Activated naive CD4-positive, alpha-beta T cell treated with anti-CD3 and anti-CD28 coated beads, Interleukin-2, amount 50 U/mL, for 24 hours (primary cell): Measurements from ENCODE around the gene NPTX1.
A peak's percentile ranks its signal among the peaks of the same experiment; 100 is the strongest.

Experiments
- H3K27ac Mint-ChIP-seq: one replicate; pipeline ENCODE4 v1.8.0; 2021; ENCODE audit warnings: mild to moderate bottlenecking, mixed read lengths
- H3K27me3 Mint-ChIP-seq: one replicate; pipeline ENCODE4 v1.8.0; 2021; ENCODE audit warnings: mixed read lengths
- H3K36me3 Mint-ChIP-seq: one replicate; pipeline ENCODE4 v1.8.0; 2021; ENCODE audit warnings: mixed read lengths
- H3K4me1 Mint-ChIP-seq: one replicate; pipeline ENCODE4 v1.8.0; 2021; ENCODE audit warnings: mixed read lengths
- H3K4me3 Mint-ChIP-seq: one replicate; pipeline ENCODE4 v1.8.0; 2021; ENCODE audit warnings: mild to moderate bottlenecking, mixed read lengths
- H3K9me3 Mint-ChIP-seq: one replicate; pipeline ENCODE4 v1.8.0; 2021; ENCODE audit warnings: mixed read lengths

Gene NPTX1

GRCh38 chr17:80492343-80493136 is 16.1 kb upstream of the NPTX1 start:
- H3K36me3 Mint-ChIP-seq = no peaks in the 10 kb centered on the region
- peaks cover 8% of the 10 kb centered on the region for H3K4me1 Mint-ChIP-seq
- H3K27ac Mint-ChIP-seq = no peak overlapping the region
- peaks cover 10% of the 10 kb centered on the region for H3K27me3 Mint-ChIP-seq
- no peak overlapping the region for H3K4me3 Mint-ChIP-seq
- no peaks in the 10 kb centered on the region for H3K9me3 Mint-ChIP-seq

GRCh38 chr17:80491478-80492342 is 15.3 kb upstream of the NPTX1 start:
- H3K4me1 Mint-ChIP-seq = no peaks in the 10 kb centered on the region
- H3K9me3 Mint-ChIP-seq = no peaks in the 10 kb centered on the region
- H3K27ac Mint-ChIP-seq = no peak overlapping the region
- H3K27me3 Mint-ChIP-seq = peaks cover 11% of the 10 kb centered on the region
- no peaks in the 10 kb centered on the region for H3K36me3 Mint-ChIP-seq
- no peak overlapping the region for H3K4me3 Mint-ChIP-seq

- Mint-ChIP-seq H3K27ac (no peak overlapping the region), H3K27me3 (peaks cover 12% of the 10 kb centered on the region), H3K36me3 (peaks cover under 1% of the 10 kb centered on the region), H3K9me3 (no peaks in the 10 kb centered on the region), H3K4me1 (no peaks in the 10 kb centered on the region), H3K4me3 (no peak overlapping the region)
Observed at GRCh38 chr17:80487511-80487910, 11.1 kb upstream of the NPTX1 start.

GRCh38 chr17:80486692-80487091 is 10.3 kb upstream of the NPTX1 start:
- Mint-ChIP-seq H3K27ac (no peak overlapping the region), H3K4me1 (no peaks in the 10 kb centered on the region), H3K36me3 (peaks cover 1% of the 10 kb centered on the region), H3K4me3 (no peak overlapping the region), H3K9me3 (no peaks in the 10 kb centered on the region), H3K27me3 (peaks cover 17% of the 10 kb centered on the region)

GRCh38 chr17:80485846-80486245 is 9.4 kb upstream of the NPTX1 start:
- Mint-ChIP-seq H3K27me3 (peaks cover 20% of the 10 kb centered on the region), H3K27ac (no peak overlapping the region), H3K36me3 (peaks cover 1% of the 10 kb centered on the region)

GRCh38 chr17:80482555-80483308 is 6.3 kb upstream of the NPTX1 start:
- H3K27ac Mint-ChIP-seq = no peak overlapping the region
- H3K9me3 Mint-ChIP-seq = no peaks in the 10 kb centered on the region
- H3K4me3 Mint-ChIP-seq = no peak overlapping the region
- peaks cover 30% of the 10 kb centered on the region for H3K27me3 Mint-ChIP-seq
- H3K4me1 Mint-ChIP-seq = peaks cover 7% of the 10 kb centered on the region
- peaks cover 1% of the 10 kb centered on the region for H3K36me3 Mint-ChIP-seq

More at GRCh38 chr17:80485846-80486245, 9.4 kb upstream of the NPTX1 start:
- Mint-ChIP-seq H3K4me3 (no peak overlapping the region), H3K4me1 (no peaks in the 10 kb centered on the region), H3K9me3 (no peaks in the 10 kb centered on the region)

- H3K27ac Mint-ChIP-seq = no peak overlapping the region
- H3K4me1 Mint-ChIP-seq = peaks cover 7% of the 10 kb centered on the region
- peaks cover 1% of the 10 kb centered on the region for H3K36me3 Mint-ChIP-seq
- no peaks in the 10 kb centered on the region for H3K9me3 Mint-ChIP-seq
- H3K27me3 Mint-ChIP-seq = peaks cover 28% of the 10 kb centered on the region
- H3K4me3 Mint-ChIP-seq = no peak overlapping the region
Observed at GRCh38 chr17:80482058-80482318, 5.6 kb upstream of the NPTX1 start.

- Mint-ChIP-seq H3K36me3 (peaks cover 1% of the 10 kb centered on the region), H3K9me3 (no peaks in the 10 kb centered on the region), H3K27me3 (peaks cover 28% of the 10 kb centered on the region), H3K4me1 (peaks cover 7% of the 10 kb centered on the region), H3K27ac (no peak overlapping the region), H3K4me3 (no peak overlapping the region)
Observed at GRCh38 chr17:80481284-80482057, 5.1 kb upstream of the NPTX1 start.

GRCh38 chr17:80480248-80480647 is 3.8 kb upstream of the NPTX1 start:
- no peak overlapping the region for H3K4me3 Mint-ChIP-seq
- H3K4me1 Mint-ChIP-seq = peaks cover 10% of the 10 kb centered on the region
- H3K27ac Mint-ChIP-seq = no peak overlapping the region
- peaks cover 25% of the 10 kb centered on the region for H3K27me3 Mint-ChIP-seq
- peaks cover 1% of the 10 kb centered on the region for H3K36me3 Mint-ChIP-seq
- H3K9me3 Mint-ChIP-seq = no peaks in the 10 kb centered on the region

GRCh38 chr17:80479246-80479566 is 2.8 kb upstream of the NPTX1 start:
- Mint-ChIP-seq H3K9me3 (no peaks in the 10 kb centered on the region), H3K36me3 (peaks cover 3% of the 10 kb centered on the region), H3K27ac (no peak overlapping the region), H3K4me1 (peaks cover 20% of the 10 kb centered on the region), H3K27me3 (peaks cover 31% of the 10 kb centered on the region), H3K4me3 (peak overlapping the region; percentile 74)

GRCh38 chr17:80478487-80479245 is 2.3 kb upstream of the NPTX1 start:
- Mint-ChIP-seq H3K27me3 (peaks cover 31% of the 10 kb centered on the region), H3K4me3 (peak overlapping the region; percentile 74)

GRCh38 chr17:80477647-80478478 is 1.5 kb upstream of the NPTX1 start:
- Mint-ChIP-seq H3K4me3 (no peak overlapping the region), H3K27ac (no peak overlapping the region), H3K36me3 (peaks cover 3% of the 10 kb centered on the region)

More at GRCh38 chr17:80478487-80479245, 2.3 kb upstream of the NPTX1 start:
- H3K36me3 Mint-ChIP-seq = peaks cover 3% of the 10 kb centered on the region
- peaks cover 21% of the 10 kb centered on the region for H3K4me1 Mint-ChIP-seq
- H3K27ac Mint-ChIP-seq = no peak overlapping the region
- H3K9me3 Mint-ChIP-seq = no peaks in the 10 kb centered on the region

GRCh38 chr17:80476877-80477646 is 655 bp upstream of the NPTX1 start:
- Mint-ChIP-seq H3K27ac (no peak overlapping the region), H3K27me3 (peaks cover 25% of the 10 kb centered on the region), H3K4me3 (no peak overlapping the region)

More at GRCh38 chr17:80477647-80478478, 1.5 kb upstream of the NPTX1 start:
- Mint-ChIP-seq H3K4me1 (peaks cover 24% of the 10 kb centered on the region), H3K27me3 (peaks cover 30% of the 10 kb centered on the region), H3K9me3 (no peaks in the 10 kb centered on the region)

More at GRCh38 chr17:80476877-80477646, 655 bp upstream of the NPTX1 start:
- peaks cover 28% of the 10 kb centered on the region for H3K4me1 Mint-ChIP-seq
- peaks cover 1% of the 10 kb centered on the region for H3K36me3 Mint-ChIP-seq
- H3K9me3 Mint-ChIP-seq = no peaks in the 10 kb centered on the region
